Retinal pigment epithelial cell (primary cell): Measurements from ENCODE around the gene ANKRD11.

Experiments used
- DNase-seq: peaks from one replicate; pipeline ENCODE4 v3.0.0-alpha.2; 2010; ENCODE audit warnings: low read depth
- H3K4me3 ChIP-seq: 2 replicates; pipeline ENCODE4 v1.5.1; 2011; ENCODE audit warnings: mild to moderate bottlenecking, low read length, control low read depth, moderate library complexity
- TF ChIP-seq, protein P1 (sequence below): conservative IDR thresholded peaks from 2 replicates; pipeline ENCODE4 v1.5.1; 2011; ENCODE audit warnings: low read depth, low read length, control low read depth, inconsistent platforms

ANKRD11 gene

DNA sequence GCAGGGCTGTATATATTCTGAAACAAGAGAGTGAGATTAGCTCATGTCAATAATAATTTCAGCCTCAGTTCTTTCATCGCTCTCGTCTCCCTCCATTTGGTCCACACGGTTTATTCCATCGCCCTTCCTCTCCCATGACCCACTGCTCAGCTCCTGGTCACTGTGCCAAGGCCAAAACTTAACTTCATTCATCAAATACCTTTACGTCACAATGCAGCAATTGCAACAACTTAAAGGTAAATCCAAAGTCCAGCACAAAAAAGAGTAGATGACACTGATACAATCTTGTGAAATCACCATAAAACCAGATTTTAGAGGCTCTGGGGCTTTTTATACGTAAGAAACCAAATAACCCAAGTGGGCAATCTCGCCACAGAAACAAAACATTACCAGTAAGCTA, 72.0 kb downstream of the ANKRD11 start:
- TF ChIP-seq, protein P1, sequence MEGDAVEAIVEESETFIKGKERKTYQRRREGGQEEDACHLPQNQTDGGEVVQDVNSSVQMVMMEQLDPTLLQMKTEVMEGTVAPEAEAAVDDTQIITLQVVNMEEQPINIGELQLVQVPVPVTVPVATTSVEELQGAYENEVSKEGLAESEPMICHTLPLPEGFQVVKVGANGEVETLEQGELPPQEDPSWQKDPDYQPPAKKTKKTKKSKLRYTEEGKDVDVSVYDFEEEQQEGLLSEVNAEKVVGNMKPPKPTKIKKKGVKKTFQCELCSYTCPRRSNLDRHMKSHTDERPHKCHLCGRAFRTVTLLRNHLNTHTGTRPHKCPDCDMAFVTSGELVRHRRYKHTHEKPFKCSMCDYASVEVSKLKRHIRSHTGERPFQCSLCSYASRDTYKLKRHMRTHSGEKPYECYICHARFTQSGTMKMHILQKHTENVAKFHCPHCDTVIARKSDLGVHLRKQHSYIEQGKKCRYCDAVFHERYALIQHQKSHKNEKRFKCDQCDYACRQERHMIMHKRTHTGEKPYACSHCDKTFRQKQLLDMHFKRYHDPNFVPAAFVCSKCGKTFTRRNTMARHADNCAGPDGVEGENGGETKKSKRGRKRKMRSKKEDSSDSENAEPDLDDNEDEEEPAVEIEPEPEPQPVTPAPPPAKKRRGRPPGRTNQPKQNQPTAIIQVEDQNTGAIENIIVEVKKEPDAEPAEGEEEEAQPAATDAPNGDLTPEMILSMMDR: no peak
- no peak for DNase-seq
- no peak overlapping the region for H3K4me3 ChIP-seq

DNA sequence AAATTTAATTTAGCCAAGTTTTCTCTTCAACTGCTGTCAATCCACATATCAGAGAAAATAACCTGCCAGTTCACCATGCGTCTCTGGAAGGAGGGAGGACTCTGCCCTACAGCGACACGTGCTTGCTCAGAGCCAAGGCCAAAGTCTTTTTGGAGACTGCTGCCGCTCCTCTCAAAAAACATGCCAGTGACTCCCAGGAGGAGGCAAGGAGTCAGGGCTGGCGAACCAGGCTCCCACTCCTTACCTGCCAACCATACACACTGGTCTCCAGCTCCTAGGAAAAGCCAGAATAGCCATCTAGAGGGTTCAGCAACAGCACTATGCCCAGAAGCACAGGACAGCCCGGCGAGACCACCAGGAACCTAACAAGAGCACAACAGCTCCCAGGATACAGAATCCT, 73.0 kb downstream of the ANKRD11 start:
- TF ChIP-seq, protein P1: no peak
- no peak for DNase-seq
- H3K4me3 ChIP-seq: no peak overlapping the region

DNA sequence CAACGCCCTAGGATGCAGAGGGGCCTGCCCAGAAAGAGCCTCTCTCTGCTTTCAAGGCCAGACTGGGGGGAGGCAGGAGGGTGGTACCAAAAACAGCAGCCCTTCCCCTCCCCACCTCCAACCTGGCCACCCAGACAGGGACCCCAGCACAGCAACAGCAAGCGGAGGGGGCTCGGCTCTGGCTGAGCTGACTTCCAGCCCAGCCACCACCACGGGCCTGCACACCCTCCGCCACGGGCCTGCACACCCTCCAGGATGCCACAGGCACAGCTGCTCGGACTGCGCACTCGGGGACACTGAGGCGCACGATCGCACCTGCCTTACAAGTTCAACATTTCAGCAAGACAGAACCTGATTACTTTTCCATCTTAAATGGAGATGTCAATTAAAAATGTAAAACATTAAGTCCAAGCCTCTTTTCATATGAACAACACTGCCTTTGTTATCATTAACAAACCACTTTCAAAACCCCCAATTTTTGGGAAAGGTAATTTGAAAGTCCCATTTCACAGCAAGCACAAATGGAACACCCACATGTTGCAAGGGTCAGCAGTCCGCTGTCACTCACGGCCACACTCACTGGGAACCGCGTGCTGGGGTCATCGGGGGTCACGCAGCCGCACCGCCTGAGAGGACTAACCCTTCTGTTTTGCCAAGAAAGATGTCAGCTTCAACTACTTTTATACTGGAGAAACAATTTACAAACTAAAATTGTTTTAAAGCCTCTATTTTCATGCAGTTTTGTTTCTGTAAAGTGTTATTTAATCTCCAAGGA, 76.4 kb downstream of the ANKRD11 start:
- no peak overlapping the region for H3K4me3 ChIP-seq
- DNase-seq: no peak
- TF ChIP-seq, protein P1: no peak

- DNase-seq: no peak
- TF ChIP-seq, protein P1: no peak
- no peak overlapping the region for H3K4me3 ChIP-seq
These were observed 77.5 kb downstream of the ANKRD11 start for GRCh38 chr16:89412811-89413210.

GRCh38 chr16:89411335-89411850, 79.0 kb downstream of the ANKRD11 start:
- no peak overlapping the region for H3K4me3 ChIP-seq
- DNase-seq: no peak
- TF ChIP-seq, protein P1: no peak

- DNase-seq: peak; percentile 94
- H3K4me3 ChIP-seq: no peak overlapping the region
- TF ChIP-seq, protein P1: peak; percentile 30
These were observed 79.5 kb downstream of the ANKRD11 start for GRCh38 chr16:89410794-89411309.

GRCh38 chr16:89410322-89410721, 80.0 kb downstream of the ANKRD11 start:
- TF ChIP-seq, protein P1: no peak
- DNase-seq: no peak
- no peak overlapping the region for H3K4me3 ChIP-seq
